SK-N-SH (cell line): Measurements from ENCODE around the gene ADPGK. TPM values are rescaled to one million over a fixed set of nuclear protein-coding genes. Genes with fewer than 3 reads are reported as not detected.

Source experiments
- CTCF ChIA-PET: fragments of 300-600, 350-600 bp; formaldehyde crosslinking; extraction: SDS; loops from one replicate; lab custom pipeline; 2021; lab: Yijun Ruan, JAX
- POLR2A ChIA-PET: fragments of 350-600 bp; sonication (Branson Sonifier 250); formaldehyde crosslinking; extraction: SDS; loops from one replicate; lab custom pipeline; 2020; ENCODE audit warnings: antibody characterized with exemption, inconsistent platforms; lab: Yijun Ruan, JAX
- DNase-seq: peaks from one replicate; pipeline ENCODE4 v3.0.0; 2012
- H2AFZ ChIP-seq: fragments of 200-600 bp; sonication (generic); 2 replicates; pipeline ENCODE4 v1.8.1; 2016; ENCODE audit warnings: antibody characterized with exemption, mild to moderate bottlenecking, low read depth
- H3F3A ChIP-seq: fragments of 200-600 bp; sonication (generic); replicated peaks from 2 replicates; pipeline ENCODE3; 2016; ENCODE audit warnings: antibody characterized with exemption, mild to moderate bottlenecking; ENCODE audit not compliant: insufficient read depth
- H3K27ac ChIP-seq, 2 experiments: fragments of 200-500 bp in 1 of 2; fragments of 200-600 bp in 1 of 2; sonication (Bioruptor generic) in 1 of 2; sonication (generic), shearing (Covaris generic) in 1 of 2; 2 replicates each; pipeline versions ENCODE4 v1.5.1 to v1.6.1; 2014 to 2016; ENCODE audit warnings: low read depth in 2 of 2, inconsistent platforms in 1 of 2, low read length in 1 of 2, mild to moderate bottlenecking in 1 of 2, mixed read lengths in 1 of 2
- H3K27me3 ChIP-seq: fragments of 200-600 bp; sonication (generic), shearing (Covaris generic); 2 replicates; pipeline ENCODE4 v1.6.1; 2016; ENCODE audit warnings: mixed run types; ENCODE audit not compliant: insufficient read depth
- H3K36me3 ChIP-seq, 2 experiments: fragments of 200-500 bp in 1 of 2; fragments of 200-600 bp in 1 of 2; sonication (Bioruptor generic) in 1 of 2; sonication (generic) in 1 of 2; replicated peaks in 1 of 2; 2 replicates each; pipeline versions ENCODE3 to v1.5.1; 2014 to 2016; ENCODE audit warnings: low read length in 1 of 2, mild to moderate bottlenecking in 1 of 2; ENCODE audit not compliant: insufficient read depth in 2 of 2, control insufficient read depth in 1 of 2
- H3K4me1 ChIP-seq, 2 experiments: fragments of 200-500 bp in 1 of 2; fragments of 200-600 bp in 1 of 2; sonication (Bioruptor generic) in 1 of 2; sonication (generic), shearing (Covaris generic) in 1 of 2; 2 replicates each; pipeline versions ENCODE4 v1.5.1 to v1.6.1; 2014 to 2016; ENCODE audit warnings: low read depth in 1 of 2, low read length in 1 of 2, mixed run types in 1 of 2; ENCODE audit not compliant: insufficient read depth in 2 of 2, control insufficient read depth in 1 of 2
- H3K4me2 ChIP-seq: fragments of 200-600 bp; sonication (generic), shearing (Covaris generic); 2 replicates; pipeline ENCODE4 v1.6.1; 2017; ENCODE audit warnings: mixed run types
- H3K4me3 ChIP-seq, 2 experiments: fragments of 200-500 bp in 1 of 2; fragments of 200-600 bp in 1 of 2; sonication (Bioruptor generic) in 1 of 2; sonication (generic), shearing (Covaris generic) in 1 of 2; 2 replicates each; pipeline versions ENCODE4 v1.5.1 to v1.8.1; 2014 to 2016; ENCODE audit warnings: low read depth in 2 of 2, inconsistent platforms in 1 of 2, low read length in 1 of 2, mild to moderate bottlenecking in 1 of 2, mixed read lengths in 1 of 2, moderate library complexity in 1 of 2
- H3K79me2 ChIP-seq: fragments of 200-600 bp; sonication (generic); 2 replicates; pipeline ENCODE4 v1.8.1; 2017; ENCODE audit warnings: mild to moderate bottlenecking; ENCODE audit not compliant: insufficient read depth
- H3K9ac ChIP-seq: fragments of 200-600 bp; sonication (generic); 2 replicates; pipeline ENCODE4 v1.6.1; 2017; ENCODE audit warnings: mixed run types
- H3K9me2 ChIP-seq: fragments of 200-600 bp; sonication (generic); 2 replicates; pipeline ENCODE4 v1.6.1; 2017; ENCODE audit warnings: mixed run types
- H3K9me3 ChIP-seq: fragments of 200-600 bp; sonication (generic); 2 replicates; pipeline ENCODE4 v1.6.1; 2017; ENCODE audit warnings: mixed run types, mild to moderate bottlenecking, moderate library complexity
- H4K20me1 ChIP-seq: fragments of 200-600 bp; sonication (generic); 2 replicates; pipeline ENCODE4 v1.6.1; 2017; ENCODE audit warnings: mild to moderate bottlenecking, mixed run types; ENCODE audit not compliant: insufficient read depth
- JUND ChIP-seq: IDR thresholded peaks from 2 replicates; pipeline ENCODE4 v1.4.0; 2012
- MAX ChIP-seq: IDR thresholded peaks from 2 replicates; pipeline ENCODE4 v1.4.0; 2012; ENCODE audit warnings: low read depth
- MXI1 ChIP-seq: IDR thresholded peaks from 2 replicates; pipeline ENCODE4 v1.6.1; 2012; ENCODE audit warnings: mild to moderate bottlenecking, low read depth, low read length, improper control_type of control experiment
- NRF1 ChIP-seq: IDR thresholded peaks from 2 replicates; pipeline ENCODE4 v1.6.1; 2012; ENCODE audit warnings: low read depth, mild to moderate bottlenecking, low read length
- PBX3 ChIP-seq: IDR thresholded peaks from 2 replicates; pipeline ENCODE4; 2012
- POLR2AphosphoS5 ChIP-seq: IDR thresholded peaks from 2 replicates; pipeline ENCODE4 v1.6.1; 2012; ENCODE audit warnings: low read depth, low read length
- REST ChIP-seq: IDR thresholded peaks from 2 replicates; pipeline ENCODE4 v1.6.1; 2012; ENCODE audit warnings: mild to moderate bottlenecking, low read depth, low read length, moderate library complexity
- SMC3 ChIP-seq: IDR thresholded peaks from 2 replicates; pipeline ENCODE4 v1.6.1; 2012; ENCODE audit warnings: low read depth, low read length, improper control_type of control experiment
- TEAD4 ChIP-seq: IDR thresholded peaks from 2 replicates; pipeline ENCODE4 v1.4.0; 2012; ENCODE audit warnings: mild to moderate bottlenecking, borderline replicate concordance; ENCODE audit not compliant: insufficient read depth
- USF2 ChIP-seq: fragments of 150-350 bp; IDR thresholded peaks from 2 replicates; pipeline ENCODE4 v1.6.1; 2017; ENCODE audit warnings: antibody characterized with exemption, low read length, low read depth, borderline replicate concordance
- ZBTB33 ChIP-seq: IDR thresholded peaks from 2 replicates; pipeline ENCODE4 v1.4.0; 2012; ENCODE audit warnings: low read depth, borderline replicate concordance
- WGBS: methylation state at CpG from one replicate; pipeline ENCODE4 v1.1.6; 2017; ENCODE audit warnings: low lambda C conversion rate; 5-methylcytosine and 5-hydroxymethylcytosine counted together
- polyA plus RNA-seq, 3 experiments: library from polyadenylated mRNA; depleted of rRNA; stranded (reverse); fragments of >200 nt; gene quantifications; 2 replicates each; pipeline ENCODE4 v1.2.3, GENCODE V29; 2012

ADPGK gene
- polyA plus RNA-seq, 1 of the 3 experiments (the other 2 are of a cell fraction): 57.3 TPM

- Histone ChIP-seq H3F3A (no peaks in the 10 kb centered on the region), H3K4me3 (no peak overlapping the region), H3K9ac (no peak overlapping the region), H3K9me2 (no peaks in the 10 kb centered on the region), H3K36me3 (no peaks in the 10 kb centered on the region), H3K27ac (no peak overlapping the region), H4K20me1 (no peaks in the 10 kb centered on the region), H3K9me3 (no peaks in the 10 kb centered on the region), H2AFZ (no peak overlapping the region), H3K79me2 (no peaks in the 10 kb centered on the region), H3K27me3 (peaks cover 4% of the 10 kb centered on the region; the same call in 1 of the 2 replicates), H3K4me1 (peaks cover 0 to 6% of the 10 kb centered on the region in 2 experiments; a peak in 1 of 4 replicates), H3K4me2 (no peak overlapping the region)
- WGBS: 92% methylated on average over 6 of the region's 6 CpGs
- no peak for DNase-seq
- ChIA-PET POLR2A (no interaction called here), CTCF (interaction anchor here (0.6 to 1.9 kb wide), 12 partner anchors 11 to 476 kb away, joined by 3 to 6 read pairs (median 4); partner anchors contain the start of genes BBS4 and HIGD2B)
- TF ChIP-seq TEAD4 (no peak), ZBTB33 (no peak), MAX (no peak), USF2 (no peak), MXI1 (no peak), REST (no peak)
Observed at GRCh38 chr15:72797834-72798233, 14.3 kb upstream of the ADPGK start.

- peak overlapping the region; percentile 88 for H2AFZ ChIP-seq
- peak overlapping the region; percentile 72 for H3K4me2 ChIP-seq
- ChIA-PET POLR2A (no interaction called here), CTCF (interaction anchor here (0.6 to 1.9 kb wide), 11 partner anchors 12 to 477 kb away, joined by 3 to 6 read pairs (median 4); no protein-coding TSS in a partner anchor)
- no peak overlapping the region for H3K27ac ChIP-seq
- H4K20me1 ChIP-seq: no peaks in the 10 kb centered on the region
- no peaks in the 10 kb centered on the region for H3K79me2 ChIP-seq
- H3F3A ChIP-seq: no peaks in the 10 kb centered on the region
- peak overlapping the region; percentile 54 to 70 for H3K4me3 ChIP-seq
- 46% methylated on average over 8 of the region's 12 CpGs for WGBS
- no peaks in the 10 kb centered on the region for H3K36me3 ChIP-seq
- peaks cover 0 to 6% of the 10 kb centered on the region in 2 experiments; a peak in 1 of 4 replicates for H3K4me1 ChIP-seq
- H3K9me2 ChIP-seq: no peaks in the 10 kb centered on the region
- DNase-seq: no peak
- no peaks in the 10 kb centered on the region for H3K9me3 ChIP-seq
- peak overlapping the region; percentile 41; the same call in 1 of the 2 replicates for H3K9ac ChIP-seq
- peaks cover 4% of the 10 kb centered on the region; the same call in 1 of the 2 replicates for H3K27me3 ChIP-seq
- TF ChIP-seq ZBTB33 (no peak), USF2 (no peak), POLR2AphosphoS5 (no peak), JUND (no peak), SMC3 (no peak), NRF1 (no peak), PBX3 (no peak)
Observed at GRCh38 chr15:72797338-72797689, 13.8 kb upstream of the ADPGK start.
